GM12873 (cell line): Measurements from ENCODE around the gene POLE.

Experiments used
- CTCF ChIP-seq: IDR thresholded peaks from 2 replicates; pipeline ENCODE4 v1.5.1; 2012; ENCODE audit warnings: low read depth, mild to moderate bottlenecking, moderate library complexity, low read length, control low read depth; ENCODE audit not compliant: insufficient read depth; ENCODE audit errors: missing control alignments

POLE gene

GRCh38 chr12:132717011-132717410, 29.9 kb upstream of the POLE start:
- no peak for TF ChIP-seq CTCF

GRCh38 chr12:132716356-132716755, 29.2 kb upstream of the POLE start:
- no peak for TF ChIP-seq CTCF

GRCh38 chr12:132715874-132716273, 28.7 kb upstream of the POLE start:
- TF ChIP-seq CTCF = no peak

- no peak for TF ChIP-seq CTCF
These were observed 26.0 kb upstream of the POLE start for GRCh38 chr12:132713123-132713522.

GRCh38 chr12:132711080-132711843, 24.1 kb upstream of the POLE start:
- no peak for TF ChIP-seq CTCF

GRCh38 chr12:132710405-132711079, 23.4 kb upstream of the POLE start, which contains the start of gene PGAM5:
PGAM5 (plus strand) TSS chr12:132710842; CDS start chr12:132710877, 35 bp downstream.
- no peak for TF ChIP-seq CTCF

GRCh38 chr12:132710043-132710404, 22.9 kb upstream of the POLE start:
- no peak for TF ChIP-seq CTCF
